K562 (cell line): ENCODE data around the gene ZNF432. TPM values are rescaled to one million over a fixed set of nuclear protein-coding genes. Genes with fewer than 3 reads are reported as not detected.

Source experiments
- ELF2 ChIP-seq: fragments of 250-450 bp; sonication (Bioruptor Pico); IDR thresholded peaks from 2 replicates; pipeline ENCODE4 v1.5.0; 2021; ENCODE audit warnings: mild to moderate bottlenecking
- PKNOX1 ChIP-seq: fragments of 450-650 bp; IDR thresholded peaks from 2 replicates; pipeline ENCODE4 v1.6.1; 2016
- RBBP5 ChIP-seq: fragments of 200-600 bp; sonication (generic); IDR thresholded peaks from 2 replicates; pipeline ENCODE4 v1.6.1; 2012; ENCODE audit warnings: borderline replicate concordance, mild to moderate bottlenecking, low read length, control low read depth, inconsistent platforms; ENCODE audit not compliant: insufficient read depth, poor library complexity, severe bottlenecking
- RBM34 ChIP-seq: fragments of 200-400 bp; formaldehyde crosslinking; IDR thresholded peaks from 2 replicates; pipeline ENCODE4 v1.6.1; 2018; ENCODE audit warnings: low read length, borderline replicate concordance; ENCODE audit not compliant: insufficient read depth
- SNAPC5 ChIP-seq: fragments of 250-450 bp; sonication (Bioruptor Pico); IDR thresholded peaks from 2 replicates; pipeline ENCODE4 v1.8.0; 2021; ENCODE audit warnings: moderate library complexity, mild to moderate bottlenecking, inconsistent platforms
- SREBF2 ChIP-seq: sonication (generic); formaldehyde crosslinking; IDR thresholded peaks from 2 replicates; pipeline ENCODE4 v1.4.0; 2020; ENCODE audit warnings: mild to moderate bottlenecking, missing genetic modification reagents
- TFAM ChIP-seq: fragments of 250-450 bp; sonication (Bioruptor Pico); conservative IDR thresholded peaks from 2 replicates; pipeline ENCODE4 v1.5.0; 2021; ENCODE audit warnings: mild to moderate bottlenecking, moderate library complexity
- ZBTB40 ChIP-seq, 2 experiments: fragments of 450-650 bp in 1 of 2; sonication (generic) in 1 of 2; formaldehyde crosslinking in 1 of 2; IDR thresholded peaks; 2 replicates each; pipeline versions ENCODE4 v1.7.1 to v1.9.0; 2016 to 2022; ENCODE audit warnings: inconsistent platforms in 1 of 2, mild to moderate bottlenecking in 1 of 2, missing genetic modification reagents in 1 of 2
- ZC3H4 ChIP-seq: sonication (generic); formaldehyde crosslinking; IDR thresholded peaks from 2 replicates; pipeline ENCODE4 v1.9.0; 2021; ENCODE audit warnings: missing genetic modification reagents, borderline replicate concordance
- ZFX ChIP-seq: sonication (generic); formaldehyde crosslinking; IDR thresholded peaks from 2 replicates; pipeline ENCODE4 v1.8.0; 2022; ENCODE audit warnings: mild to moderate bottlenecking, missing genetic modification reagents, moderate library complexity
- ZNF124 ChIP-seq: sonication (generic); formaldehyde crosslinking; IDR thresholded peaks from 2 replicates; pipeline ENCODE4 v1.8.1; 2022; ENCODE audit warnings: missing genetic modification reagents
- ZNF436 ChIP-seq: fragments of 250-450, 450-650 bp; sonication (Bioruptor Pico); formaldehyde crosslinking; IDR thresholded peaks from 2 replicates; pipeline ENCODE4 v1.7.0; 2020; ENCODE audit warnings: mild to moderate bottlenecking
- polyA plus RNA-seq, 8 experiments: library from polyadenylated mRNA; depleted of rRNA in 4 of 8; stranded (reverse) in 5 of 8; unstranded in 3 of 8; fragments of >200 nt; fragmentation: Nextera tagmentation in 2 of 8; fragmentation: Illumina TruSeq in 1 of 8; extraction: Ambion mirVana in 2 of 8; extraction: Trizol in 1 of 8; gene quantifications; 2 replicates each; pipeline versions ENCODE4 v1.2.1 to v1.2.3, GENCODE V29; 2011 to 2014; ENCODE audit warnings: inconsistent platforms in 1 of 8, missing spikeins in 1 of 8
- total RNA-seq, 7 experiments: library from RNA; depleted of rRNA in 6 of 7; stranded (reverse); fragments of >200 nt in 6 of 7; fragmentation: Illumina TruSeq in 2 of 7; extraction: Trizol in 2 of 7; gene quantifications; 2 replicates each; pipeline versions ENCODE4 v1.2.1 to v1.2.3, GENCODE V29; 2011 to 2021; ENCODE audit warnings: low replicate concordance in 1 of 7
- TF ChIP-seq, protein P1 (sequence below), 2 experiments: fragments of 450-650 bp in 1 of 2; sonication (generic) in 1 of 2; formaldehyde crosslinking; conservative IDR thresholded peaks; 2 replicates each; pipeline versions ENCODE4 v1.4.0 to v1.8.1; 2020 to 2022; ENCODE audit warnings: mild to moderate bottlenecking in 1 of 2, missing genetic modification reagents in 1 of 2
- TF ChIP-seq, protein P2 (sequence below): fragments of 250-450 bp; sonication (Bioruptor Pico); IDR thresholded peaks from 2 replicates; pipeline ENCODE4 v1.8.0; 2021; ENCODE audit warnings: borderline replicate concordance, mild to moderate bottlenecking, moderate library complexity; ENCODE audit not compliant: poor library complexity, severe bottlenecking

Gene ZNF432
- total and polyA plus RNA-seq, 9 of the 15 experiments (the other 6 are each of a cell fraction or from before 2014, with no cell fraction given) = 2.6 to 6.8 (median 4.0) TPM

DNA sequence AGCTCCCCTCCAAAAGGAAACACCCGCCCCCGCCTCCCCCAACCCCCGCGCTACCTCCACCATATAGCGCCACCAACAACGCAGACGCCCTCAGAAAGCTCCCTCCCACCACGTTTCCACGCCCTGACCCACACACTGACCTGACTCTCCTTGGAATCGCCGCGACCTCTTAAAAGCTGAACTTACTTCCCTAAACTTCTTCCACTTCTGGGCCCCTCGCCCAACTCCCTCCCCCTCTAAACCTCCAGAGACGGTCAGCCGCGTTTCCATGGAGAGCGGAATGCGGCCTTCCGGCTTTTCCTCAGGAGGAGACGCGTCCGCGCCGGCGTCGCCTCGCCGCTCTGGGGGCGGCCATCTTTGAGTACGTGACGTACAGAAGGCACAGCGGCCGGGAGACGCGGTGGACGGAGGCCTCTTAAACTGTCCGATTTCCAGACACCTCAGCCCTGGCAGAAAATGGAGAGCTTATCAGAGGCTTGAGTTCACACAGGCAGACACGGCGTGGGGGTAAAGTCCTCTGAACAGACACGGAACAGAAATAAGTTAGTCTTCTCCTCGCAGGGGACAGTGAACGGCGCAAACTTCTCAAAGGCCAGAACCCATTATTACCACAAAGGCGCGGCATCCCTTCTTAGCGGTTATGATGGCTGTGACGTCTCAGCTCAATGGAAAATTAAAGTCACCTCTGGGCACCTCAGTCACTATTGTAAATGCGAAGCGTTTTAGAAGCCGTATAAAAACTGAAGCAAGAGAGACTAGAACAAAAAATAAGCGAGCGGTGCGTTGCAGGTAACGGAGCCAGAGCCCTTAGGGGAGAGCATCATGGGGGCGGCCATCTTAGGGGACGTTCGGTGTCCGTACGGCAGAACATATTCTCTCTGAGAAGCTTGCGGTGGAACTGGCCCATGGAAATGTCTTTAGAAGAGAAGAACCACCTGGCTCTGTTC, at the start of gene ZNF432 (continued):
- TF ChIP-seq TFAM (CRISPR knock-in tag) = no peak
- no peak for TF ChIP-seq ZNF124
- TF ChIP-seq, protein P1, sequence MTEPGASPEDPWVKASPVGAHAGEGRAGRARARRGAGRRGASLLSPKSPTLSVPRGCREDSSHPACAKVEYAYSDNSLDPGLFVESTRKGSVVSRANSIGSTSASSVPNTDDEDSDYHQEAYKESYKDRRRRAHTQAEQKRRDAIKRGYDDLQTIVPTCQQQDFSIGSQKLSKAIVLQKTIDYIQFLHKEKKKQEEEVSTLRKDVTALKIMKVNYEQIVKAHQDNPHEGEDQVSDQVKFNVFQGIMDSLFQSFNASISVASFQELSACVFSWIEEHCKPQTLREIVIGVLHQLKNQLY (CRISPR knock-in tag; conservative IDR thresholded peaks at IDR 0.05) = no peak
- no peak for TF ChIP-seq ZC3H4 (CRISPR knock-in tag)
- TF ChIP-seq ELF2 = no peak
- no peak for TF ChIP-seq RBM34
- TF ChIP-seq, protein P2, sequence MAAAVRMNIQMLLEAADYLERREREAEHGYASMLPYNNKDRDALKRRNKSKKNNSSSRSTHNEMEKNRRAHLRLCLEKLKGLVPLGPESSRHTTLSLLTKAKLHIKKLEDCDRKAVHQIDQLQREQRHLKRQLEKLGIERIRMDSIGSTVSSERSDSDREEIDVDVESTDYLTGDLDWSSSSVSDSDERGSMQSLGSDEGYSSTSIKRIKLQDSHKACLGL (CRISPR knock-in tag) = no peak
- peak; percentile 36 for TF ChIP-seq RBBP5
- no peak for TF ChIP-seq SNAPC5 (CRISPR knock-in tag)
- TF ChIP-seq PKNOX1 = peak; percentile 32; the same call in 1 of the 2 replicates
- TF ChIP-seq ZBTB40 (IDR thresholded peaks at IDR 0.05) = peak; percentile 65
- no peak for TF ChIP-seq ZBTB40 (CRISPR knock-in tag; IDR thresholded peaks at IDR 0.05)
- no peak for TF ChIP-seq ZNF436
- TF ChIP-seq SREBF2 (CRISPR knock-in tag) = no peak
- TF ChIP-seq ZFX (CRISPR knock-in tag) = peak; percentile 96
